AG04450 (cell line): ENCODE results near the gene KCNF1. TPM values are rescaled to one million over a fixed set of nuclear protein-coding genes. Genes with fewer than 3 reads are reported as not detected.

Source experiments
- CTCF ChIA-PET: fragments of 300-600, 350-600 bp; formaldehyde crosslinking; extraction: SDS; loops from one replicate; lab custom pipeline; 2022; ENCODE audit warnings: antibody characterized with exemption, inconsistent platforms; lab: Charles Lee
- POLR2A ChIA-PET: fragments of 350-600 bp; formaldehyde crosslinking; extraction: SDS; loops from one replicate; lab custom pipeline; 2021; ENCODE audit warnings: antibody characterized with exemption, inconsistent platforms; lab: Yijun Ruan, JAX
- DNase-seq: peaks from one replicate; pipeline ENCODE4 v3.0.0-alpha.2; 2011; ENCODE audit warnings: low read depth, low spot score
- H3K27ac ChIP-seq: one replicate; pipeline ENCODE4 v1.5.1; 2012; ENCODE audit warnings: low read depth, low read length, control low read depth
- H3K27me3 ChIP-seq: one replicate; pipeline ENCODE4 v1.6.0; 2012; ENCODE audit warnings: low read length; ENCODE audit not compliant: control insufficient read depth, insufficient read depth
- H3K4me3 ChIP-seq: 2 replicates; pipeline ENCODE4 v1.5.1; 2011; ENCODE audit warnings: mild to moderate bottlenecking, low read depth, low read length, control low read depth
- H3K9me3 ChIP-seq: 2 replicates; pipeline ENCODE4 v1.5.1; 2012; ENCODE audit warnings: low read length; ENCODE audit not compliant: control insufficient read depth, insufficient read depth
- CTCF ChIP-seq: IDR thresholded peaks from 2 replicates; pipeline ENCODE4 v1.5.1; 2011; ENCODE audit warnings: low read depth, low read length, control low read depth, inconsistent platforms
- polyA plus RNA-seq: library from polyadenylated mRNA; depleted of rRNA; stranded (reverse); fragments of >200 nt; gene quantifications from 2 replicates; pipeline ENCODE4 v1.2.3, GENCODE V29; 2011

The KCNF1 gene
- polyA plus RNA-seq, 1 experiment: 1.0 TPM

GRCh38 chr2:10919771-10920621 lies 8.3 kb downstream of the KCNF1 start:
- Histone ChIP-seq H3K27ac (no peak overlapping the region), H3K9me3 (peaks cover 7% of the 10 kb centered on the region; the same call in 1 of the 2 replicates), H3K27me3 (no peaks in the 10 kb centered on the region), H3K4me3 (no peak overlapping the region)
- DNase-seq: no peak
- TF ChIP-seq CTCF: no peak
- POLR2A ChIA-PET: no interaction called here
- CTCF ChIA-PET: no interaction called here

GRCh38 chr2:10920764-10921388 lies 9.1 kb downstream of the KCNF1 start:
- CTCF ChIA-PET: interaction anchor here (1.0 kb wide), 1 partner anchor 88 kb away, joined by 4 read pairs; no protein-coding TSS in a partner anchor
- Histone ChIP-seq H3K4me3 (no peak overlapping the region), H3K27me3 (no peaks in the 10 kb centered on the region), H3K9me3 (peaks cover 7% of the 10 kb centered on the region; the same call in 1 of the 2 replicates), H3K27ac (no peak overlapping the region)
- TF ChIP-seq CTCF: no peak
- POLR2A ChIA-PET: no interaction called here
- no peak for DNase-seq

GRCh38 chr2:10921525-10921924 lies 9.8 kb downstream of the KCNF1 start:
- POLR2A ChIA-PET: no interaction called here
- no peak for DNase-seq
- CTCF ChIA-PET: interaction anchor here (1.0 kb wide), 1 partner anchor 89 kb away, joined by 4 read pairs; no protein-coding TSS in a partner anchor

GRCh38 chr2:10922307-10923007 lies 10.7 kb downstream of the KCNF1 start:
- Histone ChIP-seq H3K9me3 (peaks cover 7% of the 10 kb centered on the region; the same call in 1 of the 2 replicates), H3K27me3 (no peaks in the 10 kb centered on the region), H3K4me3 (no peak overlapping the region), H3K27ac (no peak overlapping the region)
- TF ChIP-seq CTCF: no peak
- ChIA-PET CTCF (no interaction called here), POLR2A (no interaction called here)
- DNase-seq: no peak

More at GRCh38 chr2:10921525-10921924, 9.8 kb downstream of the KCNF1 start:
- no peak overlapping the region for H3K4me3 ChIP-seq
- peaks cover 7% of the 10 kb centered on the region; the same call in 1 of the 2 replicates for H3K9me3 ChIP-seq
- no peak for TF ChIP-seq CTCF
- no peaks in the 10 kb centered on the region for H3K27me3 ChIP-seq
- H3K27ac ChIP-seq: no peak overlapping the region
